ENCODE measurements around the gene OGDH.

OGDH gene

GRCh38 chr7:44616545-44616944 lies 10.1 kb downstream of the OGDH start:
- Histone ChIP-seq H3F3A (ENCODE audit: insufficient read depth, low read length) (no peaks in the 10 kb centered on the region), H3K36me3 (ENCODE audit: insufficient read depth, low read length) (peaks cover 10% of the 10 kb centered on the region), H3K4me2 (ENCODE audit: low read length) (no peak overlapping the region), H3K9ac (ENCODE audit: low read length) (no peak overlapping the region), H3K79me2 (ENCODE audit: insufficient read depth, low read length) (peaks cover 96% of the 10 kb centered on the region), H3K4me3 (ENCODE audit: low read depth, low read length, poor library complexity, severe bottlenecking) (no peak overlapping the region), H3K9me2 (ENCODE audit: low read depth, low read length) (no peaks in the 10 kb centered on the region), H3K4me1 (ENCODE audit: insufficient read depth, low read length, severe bottlenecking) (peaks cover 64% of the 10 kb centered on the region), H2AFZ (ENCODE audit: low read length) (no peak overlapping the region), H3K27me3 (ENCODE audit: insufficient read depth, low read length) (no peaks in the 10 kb centered on the region), H3K27ac (ENCODE audit: low read depth, low read length, poor library complexity, severe bottlenecking) (no peak overlapping the region), H3K9me3 (ENCODE audit: low read length) (no peaks in the 10 kb centered on the region), H4K20me1 (ENCODE audit: insufficient read depth, low read length) (no peaks in the 10 kb centered on the region)
- TF ChIP-seq EZH2 (IDR thresholded peaks at IDR 0.05; ENCODE audit: borderline replicate concordance, low read length) (no peak), CTCF (IDR thresholded peaks at IDR 0.05; ENCODE audit: low read length) (no peak)

GRCh38 chr7:44617225-44617890 lies 10.9 kb downstream of the OGDH start:
- peaks cover 96% of the 10 kb centered on the region for H3K79me2 ChIP-seq (ENCODE audit: insufficient read depth, low read length)
- no peaks in the 10 kb centered on the region for H3F3A ChIP-seq (ENCODE audit: insufficient read depth, low read length)
- no peaks in the 10 kb centered on the region for H3K9me3 ChIP-seq (ENCODE audit: low read length)
- no peak overlapping the region for H3K9ac ChIP-seq (ENCODE audit: low read length)
- peaks cover 10% of the 10 kb centered on the region for H3K36me3 ChIP-seq (ENCODE audit: insufficient read depth, low read length)
- no peaks in the 10 kb centered on the region for H4K20me1 ChIP-seq (ENCODE audit: insufficient read depth, low read length)
- peak overlapping the region; percentile 3; the same call in 1 of the 2 replicates for H3K4me2 ChIP-seq (ENCODE audit: low read length)
- no peak overlapping the region for H3K4me3 ChIP-seq (ENCODE audit: low read depth, low read length, poor library complexity, severe bottlenecking)
- H3K4me1 ChIP-seq (ENCODE audit: insufficient read depth, low read length, severe bottlenecking), result peaks cover 67% of the 10 kb centered on the region
- H3K27me3 ChIP-seq (ENCODE audit: insufficient read depth, low read length), result no peaks in the 10 kb centered on the region
- TF ChIP-seq EZH2 (IDR thresholded peaks at IDR 0.05; ENCODE audit: borderline replicate concordance, low read length), result no peak
- TF ChIP-seq CTCF (IDR thresholded peaks at IDR 0.05; ENCODE audit: low read length), result no peak
- peak overlapping the region; percentile 18 for H3K27ac ChIP-seq (ENCODE audit: low read depth, low read length, poor library complexity, severe bottlenecking)
- H3K9me2 ChIP-seq (ENCODE audit: low read depth, low read length), result no peaks in the 10 kb centered on the region
- no peak overlapping the region for H2AFZ ChIP-seq (ENCODE audit: low read length)

GRCh38 chr7:44618045-44618444 lies 11.6 kb downstream of the OGDH start:
- TF ChIP-seq EZH2 (IDR thresholded peaks at IDR 0.05; ENCODE audit: borderline replicate concordance, low read length), result no peak
- Histone ChIP-seq H3K9me3 (ENCODE audit: low read length) (no peaks in the 10 kb centered on the region), H3K27me3 (ENCODE audit: insufficient read depth, low read length) (no peaks in the 10 kb centered on the region), H3K4me2 (ENCODE audit: low read length) (no peak overlapping the region), H3K4me3 (ENCODE audit: low read depth, low read length, poor library complexity, severe bottlenecking) (no peak overlapping the region), H3K4me1 (ENCODE audit: insufficient read depth, low read length, severe bottlenecking) (peaks cover 69% of the 10 kb centered on the region), H3K79me2 (ENCODE audit: insufficient read depth, low read length) (peaks cover 96% of the 10 kb centered on the region), H3K27ac (ENCODE audit: low read depth, low read length, poor library complexity, severe bottlenecking) (no peak overlapping the region), H3K9me2 (ENCODE audit: low read depth, low read length) (no peaks in the 10 kb centered on the region), H4K20me1 (ENCODE audit: insufficient read depth, low read length) (no peaks in the 10 kb centered on the region), H3F3A (ENCODE audit: insufficient read depth, low read length) (no peaks in the 10 kb centered on the region), H3K9ac (ENCODE audit: low read length) (no peak overlapping the region), H3K36me3 (ENCODE audit: insufficient read depth, low read length) (peaks cover 10% of the 10 kb centered on the region), H2AFZ (ENCODE audit: low read length) (no peak overlapping the region)

- H3K4me3 ChIP-seq (ENCODE audit: low read depth, low read length, poor library complexity, severe bottlenecking), result no peak overlapping the region
- H3F3A ChIP-seq (ENCODE audit: insufficient read depth, low read length), result no peaks in the 10 kb centered on the region
- no peak overlapping the region for H2AFZ ChIP-seq (ENCODE audit: low read length)
- no peaks in the 10 kb centered on the region for H3K9me2 ChIP-seq (ENCODE audit: low read depth, low read length)
- no peak overlapping the region for H3K9ac ChIP-seq (ENCODE audit: low read length)
- no peak overlapping the region for H3K4me2 ChIP-seq (ENCODE audit: low read length)
- TF ChIP-seq CTCF (IDR thresholded peaks at IDR 0.05; ENCODE audit: low read length) (no peak), EZH2 (IDR thresholded peaks at IDR 0.05; ENCODE audit: borderline replicate concordance, low read length) (no peak)
- H4K20me1 ChIP-seq (ENCODE audit: insufficient read depth, low read length), result no peaks in the 10 kb centered on the region
- H3K36me3 ChIP-seq (ENCODE audit: insufficient read depth, low read length), result peaks cover 10% of the 10 kb centered on the region
- H3K27me3 ChIP-seq (ENCODE audit: insufficient read depth, low read length), result no peaks in the 10 kb centered on the region
- peaks cover 69% of the 10 kb centered on the region for H3K4me1 ChIP-seq (ENCODE audit: insufficient read depth, low read length, severe bottlenecking)
- H3K27ac ChIP-seq (ENCODE audit: low read depth, low read length, poor library complexity, severe bottlenecking), result no peak overlapping the region
- H3K79me2 ChIP-seq (ENCODE audit: insufficient read depth, low read length), result peaks cover 95% of the 10 kb centered on the region
- no peaks in the 10 kb centered on the region for H3K9me3 ChIP-seq (ENCODE audit: low read length)
These were observed 12.3 kb downstream of the OGDH start for GRCh38 chr7:44618753-44619152.

Measured in OCI-LY1 (cell line).